ENCODE data around the gene MBD6. TPM values are rescaled to one million over a fixed set of nuclear protein-coding genes. Genes with fewer than 3 reads are reported as not detected.

Gene MBD6
- total and polyA plus RNA-seq, 2 of the 8 experiments (the other 6 are each of a cell fraction or from before 2014, with no cell fraction given): 3.9 to 32.3 TPM

GRCh38 chr12:57487597-57488401 is 34.8 kb upstream of the MBD6 start, which contains the start of gene MARS1 (continued):
- TF ChIP-seq CBX5 (IDR thresholded peaks at IDR 0.05; ENCODE audit: low read depth, low read length) (no peak), POLR2A (IDR thresholded peaks at IDR 0.05; ENCODE audit: control extremely low read depth in 1 of 2, low read depth in 2 of 2, low read length in 2 of 2) (peak; percentile 77 to 97), CHD7 (IDR thresholded peaks at IDR 0.05; ENCODE audit: insufficient replicate concordance, low read length) (no peak), EGR1 (IDR thresholded peaks at IDR 0.05; ENCODE audit: borderline replicate concordance, low read depth, low read length) (0 out of 2 replicates have a peak, but pooled peaks have one; percentile 25), TAF7 (optimal IDR thresholded peaks at IDR 0.05; ENCODE audit: borderline replicate concordance, low read depth, low read length) (peak; percentile 68), MAX (IDR thresholded peaks at IDR 0.05) (peak; percentile 65), CTCF (IDR thresholded peaks at IDR 0.05; ENCODE audit: control extremely low read depth in 1 of 3, insufficient read depth in 1 of 3, low read depth in 1 of 3, low read length in 3 of 3) (peak; percentile 40 to 61 (median 41))

Measured in H1 (cell line).